Stimulated activated naive CD8-positive, alpha-beta T cell treated with anti-CD3 and anti-CD28 coated beads, Interleukin-15, amount 100 ng/mL, for 72 hours (primary cell): ENCODE data around the gene SBK2.

Source experiments
- ATAC-seq: fragments of 150-1000 bp; cut with Tn5 transposase; 2 replicates; pipeline ENCODE4 v1.10.0; 2021; ENCODE audit warnings: mild to moderate bottlenecking, moderate library complexity
- DNase-seq, 2 donors: peaks; one replicate each; pipeline ENCODE4 v3.0.0; 2021 to 2022
- H3K27ac Mint-ChIP-seq, 2 donors: one replicate each; pipeline ENCODE4 v1.8.0; 2022; ENCODE audit warnings: mild to moderate bottlenecking in 2 of 2, mixed read lengths in 2 of 2, moderate library complexity in 2 of 2
- H3K27me3 Mint-ChIP-seq: one replicate; pipeline ENCODE4 v1.8.0; 2022; ENCODE audit warnings: mixed read lengths
- H3K4me1 Mint-ChIP-seq: one replicate; pipeline ENCODE4 v1.8.0; 2022; ENCODE audit warnings: mild to moderate bottlenecking, mixed read lengths
- H3K4me3 Mint-ChIP-seq, 2 donors: one replicate each; pipeline ENCODE4 v1.8.0; 2022; ENCODE audit warnings: mild to moderate bottlenecking in 2 of 2, mixed read lengths in 2 of 2, moderate library complexity in 1 of 2
- H3K9me3 Mint-ChIP-seq, 2 donors: one replicate each; pipeline ENCODE4 v1.8.0; 2022; ENCODE audit warnings: mixed read lengths in 2 of 2

The SBK2 gene

GRCh38 chr19:55528030-55528803 lies 8.7 kb downstream of the SBK2 start:
- Mint-ChIP-seq H3K4me1 (no peaks in the 10 kb centered on the region), H3K27ac (no peak overlapping the region), H3K9me3 (no peaks in the 10 kb centered on the region), H3K4me3 (no peak overlapping the region), H3K27me3 (no peaks in the 10 kb centered on the region)
- no peak for DNase-seq
- no peak for ATAC-seq

- no peak overlapping the region for H3K27ac Mint-ChIP-seq
- no peaks in the 10 kb centered on the region for H3K4me1 Mint-ChIP-seq
- H3K27me3 Mint-ChIP-seq, result no peaks in the 10 kb centered on the region
- ATAC-seq (no peak), DNase-seq (no peak)
- no peaks in the 10 kb centered on the region for H3K9me3 Mint-ChIP-seq
- no peak overlapping the region for H3K4me3 Mint-ChIP-seq
Measured at GRCh38 chr19:55527197-55528029, 9.5 kb downstream of the SBK2 start.

GRCh38 chr19:55526216-55527196 lies 10.4 kb downstream of the SBK2 start:
- Mint-ChIP-seq H3K27me3 (no peaks in the 10 kb centered on the region), H3K4me3 (no peak overlapping the region), H3K4me1 (no peaks in the 10 kb centered on the region), H3K27ac (no peak overlapping the region), H3K9me3 (no peaks in the 10 kb centered on the region)
- ATAC-seq (peak; percentile 33), DNase-seq (no peak)

- Mint-ChIP-seq H3K4me1 (no peaks in the 10 kb centered on the region), H3K4me3 (no peak overlapping the region), H3K27ac (no peak overlapping the region), H3K9me3 (no peaks in the 10 kb centered on the region), H3K27me3 (no peaks in the 10 kb centered on the region)
- ATAC-seq, result no peak
- DNase-seq, result no peak
Measured at GRCh38 chr19:55525289-55526101, 11.4 kb downstream of the SBK2 start.

- H3K4me3 Mint-ChIP-seq, result no peak overlapping the region
Measured at GRCh38 chr19:55520691-55521292, 16.1 kb downstream of the SBK2 start.

GRCh38 chr19:55519451-55520311 lies 17.3 kb downstream of the SBK2 start:
- no peak overlapping the region for H3K4me3 Mint-ChIP-seq
- no peak for DNase-seq
- ATAC-seq, result no peak

More at GRCh38 chr19:55520691-55521292, 16.1 kb downstream of the SBK2 start:
- DNase-seq (no peak), ATAC-seq (no peak)
- H3K4me1 Mint-ChIP-seq, result peaks cover 6% of the 10 kb centered on the region
- H3K27ac Mint-ChIP-seq, result no peak overlapping the region
- no peaks in the 10 kb centered on the region for H3K27me3 Mint-ChIP-seq
- H3K9me3 Mint-ChIP-seq, result no peaks in the 10 kb centered on the region

GRCh38 chr19:55516878-55517620 lies 19.9 kb downstream of the SBK2 start:
- H3K4me3 Mint-ChIP-seq, result peak overlapping the region; percentile 84 to 86
- peaks cover 6% of the 10 kb centered on the region for H3K4me1 Mint-ChIP-seq
- peak; percentile 89 to 92 for DNase-seq
- H3K27me3 Mint-ChIP-seq, result no peaks in the 10 kb centered on the region
- H3K27ac Mint-ChIP-seq, result peak overlapping the region in 1 of 2 donors; percentile 80
- no peaks in the 10 kb centered on the region for H3K9me3 Mint-ChIP-seq
- ATAC-seq, result peak; percentile 99

More at GRCh38 chr19:55519451-55520311, 17.3 kb downstream of the SBK2 start:
- Mint-ChIP-seq H3K27ac (no peak overlapping the region), H3K4me1 (peaks cover 6% of the 10 kb centered on the region), H3K9me3 (no peaks in the 10 kb centered on the region), H3K27me3 (no peaks in the 10 kb centered on the region)

GRCh38 chr19:55508120-55508519 lies 28.8 kb downstream of the SBK2 start:
- H3K27me3 Mint-ChIP-seq, result peaks cover 9% of the 10 kb centered on the region
- H3K4me3 Mint-ChIP-seq, result no peak overlapping the region
- H3K9me3 Mint-ChIP-seq, result peaks cover 6% of the 10 kb centered on the region in 2 donors
- DNase-seq (no peak), ATAC-seq (no peak)
- peaks cover 11% of the 10 kb centered on the region for H3K4me1 Mint-ChIP-seq
- no peak overlapping the region for H3K27ac Mint-ChIP-seq

GRCh38 chr19:55504981-55505380 lies 32.0 kb downstream of the SBK2 start:
- peaks cover 7 to 8% of the 10 kb centered on the region in 2 donors for H3K9me3 Mint-ChIP-seq
- H3K4me3 Mint-ChIP-seq, result no peak overlapping the region
- ATAC-seq (no peak), DNase-seq (no peak)
- no peak overlapping the region for H3K27ac Mint-ChIP-seq
- peaks cover 27% of the 10 kb centered on the region for H3K4me1 Mint-ChIP-seq
- H3K27me3 Mint-ChIP-seq, result no peaks in the 10 kb centered on the region

- no peak overlapping the region for H3K27ac Mint-ChIP-seq
Measured at GRCh38 chr19:55504252-55504603, 32.7 kb downstream of the SBK2 start.

GRCh38 chr19:55503502-55504251 lies 33.3 kb downstream of the SBK2 start:
- peaks cover 7 to 8% of the 10 kb centered on the region in 2 donors for H3K9me3 Mint-ChIP-seq
- H3K4me3 Mint-ChIP-seq, result peak overlapping the region; percentile 75 to 76
- DNase-seq, result peak; percentile 91 to 95
- H3K27me3 Mint-ChIP-seq, result no peaks in the 10 kb centered on the region
- H3K27ac Mint-ChIP-seq, result peak overlapping the region; percentile 49 to 89
- peaks cover 27% of the 10 kb centered on the region for H3K4me1 Mint-ChIP-seq
- ATAC-seq, result peak; percentile 97

More at GRCh38 chr19:55504252-55504603, 32.7 kb downstream of the SBK2 start:
- Mint-ChIP-seq H3K4me3 (peak overlapping the region; percentile 75 to 76), H3K9me3 (peaks cover 7 to 8% of the 10 kb centered on the region in 2 donors), H3K27me3 (no peaks in the 10 kb centered on the region), H3K4me1 (peaks cover 27% of the 10 kb centered on the region)
- ATAC-seq, result no peak
- no peak for DNase-seq

GRCh38 chr19:55503157-55503501 lies 33.8 kb downstream of the SBK2 start:
- peak overlapping the region; percentile 75 to 76 for H3K4me3 Mint-ChIP-seq
- peak overlapping the region; percentile 49 to 89 for H3K27ac Mint-ChIP-seq
- H3K4me1 Mint-ChIP-seq, result peaks cover 27% of the 10 kb centered on the region
- no peaks in the 10 kb centered on the region for H3K27me3 Mint-ChIP-seq
- ATAC-seq (no peak), DNase-seq (no peak)
- peaks cover 7 to 8% of the 10 kb centered on the region in 2 donors for H3K9me3 Mint-ChIP-seq
